ENCODE measurements around the gene ETFRF1.

The ETFRF1 gene

GRCh38 chr12:25236190-25236589 is 41.2 kb downstream of the ETFRF1 start:
- no peak for DNase-seq

GRCh38 chr12:25236626-25237025 is 41.6 kb downstream of the ETFRF1 start:
- no peak for DNase-seq

- DNase-seq = no peak
These were observed 46.4 kb downstream of the ETFRF1 start for GRCh38 chr12:25241167-25242020.

GRCh38 chr12:25242981-25243679 is 48.1 kb downstream of the ETFRF1 start:
- no peak for DNase-seq

- no peak for DNase-seq
These were observed 48.6 kb downstream of the ETFRF1 start for GRCh38 chr12:25243680-25243990.

- DNase-seq = no peak
These were observed 50.5 kb downstream of the ETFRF1 start for GRCh38 chr12:25245491-25245890.

GRCh38 chr12:25248137-25248536 is 53.1 kb downstream of the ETFRF1 start:
- no peak for DNase-seq

GRCh38 chr12:25248732-25249131 is 53.7 kb downstream of the ETFRF1 start:
- no peak for DNase-seq

- peak; percentile 48 for DNase-seq
These were observed 55.1 kb downstream of the ETFRF1 start for GRCh38 chr12:25249931-25250738.

GRCh38 chr12:25250744-25251730 is 56.0 kb downstream of the ETFRF1 start, which contains the start of gene KRAS:
Gene KRAS (minus strand): TSS chr12:25250929.
- DNase-seq = peak; percentile 88

GRCh38 chr12:25251769-25252168 is 56.7 kb downstream of the ETFRF1 start:
- DNase-seq = no peak

- DNase-seq = no peak
These were observed 57.9 kb downstream of the ETFRF1 start for GRCh38 chr12:25252946-25253345.

GRCh38 chr12:25253371-25254068 is 58.5 kb downstream of the ETFRF1 start:
- DNase-seq = no peak

GRCh38 chr12:25254271-25254880 is 59.3 kb downstream of the ETFRF1 start:
- DNase-seq = no peak

Measured in effector CD4-positive, alpha-beta T cell (primary cell).